Measurements from ENCODE around the gene NBPF9.
"Not testable (repeated sequence)": the region's sequence is repeated elsewhere in the genome, so short reads cannot be mapped to it uniquely, and the experiment has no call there.

NBPF9 gene

GRCh38 chr1:149103109-149104081, at the start of gene NBPF9:
NBPF9 (minus strand) TSS chr1:149103551; CDS start chr1:149082139, 21,412 bp downstream.
- DNase-seq (ENCODE audit: low read depth, low spot score): peak; percentile 59
- in situ Hi-C loops (cut with HindIII; ENCODE audit: low sequenced_read_pairs): not testable (repeated sequence)
- peak within 1 kb of the TSS; percentile 48 for H3K4me3 ChIP-seq (ENCODE audit: low read depth, low read length)

- DNase-seq (ENCODE audit: low read depth, low spot score): peak; percentile 58
Measured at GRCh38 chr1:149149909-149150308, 46.6 kb upstream of the NBPF9 start.

GRCh38 chr1:149137585-149137984, 34.2 kb upstream of the NBPF9 start:
- in situ Hi-C loops (cut with HindIII; ENCODE audit: low sequenced_read_pairs); H3K4me3 ChIP-seq (ENCODE audit: low read depth, low read length): not testable (repeated sequence)
- peak; percentile 9 for DNase-seq (ENCODE audit: low read depth, low spot score)

More at GRCh38 chr1:149149909-149150308, 46.6 kb upstream of the NBPF9 start:
- H3K4me3 ChIP-seq (ENCODE audit: low read depth, low read length); in situ Hi-C loops (cut with HindIII; ENCODE audit: low sequenced_read_pairs): not testable (repeated sequence)

- DNase-seq (ENCODE audit: low read depth, low spot score); in situ Hi-C loops (cut with HindIII; ENCODE audit: low sequenced_read_pairs); H3K4me3 ChIP-seq (ENCODE audit: low read depth, low read length): not testable (repeated sequence)
Measured at GRCh38 chr1:149130938-149131337, 27.6 kb upstream of the NBPF9 start.

GRCh38 chr1:149129245-149129644, 25.9 kb upstream of the NBPF9 start:
- in situ Hi-C loops (cut with HindIII; ENCODE audit: low sequenced_read_pairs); DNase-seq (ENCODE audit: low read depth, low spot score); H3K4me3 ChIP-seq (ENCODE audit: low read depth, low read length): not testable (repeated sequence)

- H3K4me3 ChIP-seq (ENCODE audit: low read depth, low read length); in situ Hi-C loops (cut with HindIII; ENCODE audit: low sequenced_read_pairs); DNase-seq (ENCODE audit: low read depth, low spot score): not testable (repeated sequence)
Measured at GRCh38 chr1:149126555-149127145, 23.3 kb upstream of the NBPF9 start.

GRCh38 chr1:149123948-149124926, 20.9 kb upstream of the NBPF9 start:
- in situ Hi-C loops (cut with HindIII; ENCODE audit: low sequenced_read_pairs); H3K4me3 ChIP-seq (ENCODE audit: low read depth, low read length): not testable (repeated sequence)
- DNase-seq (ENCODE audit: low read depth, low spot score): peak; percentile 22

GRCh38 chr1:149112828-149113227, 9.5 kb upstream of the NBPF9 start:
- DNase-seq (ENCODE audit: low read depth, low spot score); in situ Hi-C loops (cut with HindIII; ENCODE audit: low sequenced_read_pairs); H3K4me3 ChIP-seq (ENCODE audit: low read depth, low read length): not testable (repeated sequence)

GRCh38 chr1:149110343-149110742, 7.0 kb upstream of the NBPF9 start:
- in situ Hi-C loops (cut with HindIII; ENCODE audit: low sequenced_read_pairs); DNase-seq (ENCODE audit: low read depth, low spot score): not testable (repeated sequence)

GRCh38 chr1:149102574-149102973, 777 bp downstream of the NBPF9 start:
- peak overlapping the region; percentile 42 for H3K4me3 ChIP-seq (ENCODE audit: low read depth, low read length)
- DNase-seq (ENCODE audit: low read depth, low spot score); in situ Hi-C loops (cut with HindIII; ENCODE audit: low sequenced_read_pairs): not testable (repeated sequence)

More at GRCh38 chr1:149110343-149110742, 7.0 kb upstream of the NBPF9 start:
- not testable (repeated sequence) for H3K4me3 ChIP-seq (ENCODE audit: low read depth, low read length)

- H3K4me3 ChIP-seq (ENCODE audit: low read depth, low read length); in situ Hi-C loops (cut with HindIII; ENCODE audit: low sequenced_read_pairs); DNase-seq (ENCODE audit: low read depth, low spot score): not testable (repeated sequence)
Measured at GRCh38 chr1:149098276-149098675, 5.1 kb downstream of the NBPF9 start.

GRCh38 chr1:149093155-149093554, 10.2 kb downstream of the NBPF9 start:
- in situ Hi-C loops (cut with HindIII; ENCODE audit: low sequenced_read_pairs); DNase-seq (ENCODE audit: low read depth, low spot score); H3K4me3 ChIP-seq (ENCODE audit: low read depth, low read length): not testable (repeated sequence)

GRCh38 chr1:149075505-149076127, 27.7 kb downstream of the NBPF9 start:
- H3K4me3 ChIP-seq (ENCODE audit: low read depth, low read length); in situ Hi-C loops (cut with HindIII; ENCODE audit: low sequenced_read_pairs); DNase-seq (ENCODE audit: low read depth, low spot score): not testable (repeated sequence)

- in situ Hi-C loops (cut with HindIII; ENCODE audit: low sequenced_read_pairs); H3K4me3 ChIP-seq (ENCODE audit: low read depth, low read length); DNase-seq (ENCODE audit: low read depth, low spot score): not testable (repeated sequence)
Measured at GRCh38 chr1:149064611-149065010, 38.7 kb downstream of the NBPF9 start.

GRCh38 chr1:149043056-149043455, 60.3 kb downstream of the NBPF9 start:
- DNase-seq (ENCODE audit: low read depth, low spot score); H3K4me3 ChIP-seq (ENCODE audit: low read depth, low read length); in situ Hi-C loops (cut with HindIII; ENCODE audit: low sequenced_read_pairs): not testable (repeated sequence)

- H3K4me3 ChIP-seq (ENCODE audit: low read depth, low read length); in situ Hi-C loops (cut with HindIII; ENCODE audit: low sequenced_read_pairs); DNase-seq (ENCODE audit: low read depth, low spot score): not testable (repeated sequence)
Measured at GRCh38 chr1:149033916-149034315, 69.4 kb downstream of the NBPF9 start.

Data from astrocyte of the spinal cord (primary cell).